AG04449 (cell line): ENCODE data around the gene TGFBR2.

Source experiments
- CTCF ChIA-PET: fragments of 350-600 bp; formaldehyde crosslinking; extraction: SDS; loops from one replicate; lab custom pipeline; 2021; ENCODE audit warnings: antibody characterized with exemption; lab: Yijun Ruan, JAX
- POLR2A ChIA-PET: fragments of 400-600, 350-600 bp; formaldehyde crosslinking; extraction: SDS; loops from one replicate; lab custom pipeline; 2020; ENCODE audit warnings: antibody characterized with exemption, inconsistent platforms; lab: Yijun Ruan, JAX
- DNase-seq: peaks from one replicate; pipeline ENCODE4 v3.0.0-alpha.2; 2010; ENCODE audit warnings: low read depth, low spot score
- H3K4me3 ChIP-seq: 2 replicates; pipeline ENCODE4 v1.5.1; 2011; ENCODE audit warnings: low read depth, mild to moderate bottlenecking, control low read depth, low read length
- CTCF ChIP-seq: IDR thresholded peaks from one replicate; pipeline ENCODE4 v1.5.1; 2011; ENCODE audit warnings: mild to moderate bottlenecking, moderate library complexity, low read length, control low read depth, inconsistent platforms; ENCODE audit not compliant: insufficient read depth; ENCODE audit errors: missing control alignments

Gene TGFBR2

GRCh38 chr3:30615615-30616346 lies 9.4 kb downstream of the TGFBR2 start:
- DNase-seq = no peak
- H3K4me3 ChIP-seq = no peak overlapping the region
- POLR2A ChIA-PET = interaction anchor here (1.3 kb wide), 1 partner anchor 44 kb away, joined by 3 read pairs; no protein-coding TSS in a partner anchor
- TF ChIP-seq CTCF = no peak
- CTCF ChIA-PET = interaction anchor here (0.8 to 1.5 kb wide), 4 partner anchors 10 to 416 kb away, joined by 3 to 7 read pairs (median 4); partner anchors contain the start of gene TGFBR2

GRCh38 chr3:30616347-30617027 lies 10.1 kb downstream of the TGFBR2 start:
- ChIA-PET CTCF (interaction anchor here (0.8 to 1.5 kb wide), 4 partner anchors 10 to 417 kb away, joined by 3 to 7 read pairs (median 4); partner anchors contain the start of gene TGFBR2), POLR2A (interaction anchor here (1.3 kb wide), 1 partner anchor 43 kb away, joined by 3 read pairs; no protein-coding TSS in a partner anchor)
- no peak overlapping the region for H3K4me3 ChIP-seq
- no peak for DNase-seq
- TF ChIP-seq CTCF = no peak

GRCh38 chr3:30617069-30617468 lies 10.7 kb downstream of the TGFBR2 start:
- no peak for TF ChIP-seq CTCF
- no peak for DNase-seq
- ChIA-PET CTCF (interaction anchor here (1.2 kb wide), 1 partner anchor 76 kb away, joined by 3 read pairs; no protein-coding TSS in a partner anchor), POLR2A (no interaction called here)
- no peak overlapping the region for H3K4me3 ChIP-seq

GRCh38 chr3:30617653-30618052 lies 11.3 kb downstream of the TGFBR2 start:
- CTCF ChIA-PET = no interaction called here
- DNase-seq = no peak
- POLR2A ChIA-PET = no interaction called here
- H3K4me3 ChIP-seq = no peak overlapping the region
- TF ChIP-seq CTCF = no peak

- CTCF ChIA-PET = no interaction called here
- no peak for TF ChIP-seq CTCF
- no peak for DNase-seq
- H3K4me3 ChIP-seq = no peak overlapping the region
- POLR2A ChIA-PET = no interaction called here
Observed at GRCh38 chr3:30618526-30618925, 12.1 kb downstream of the TGFBR2 start.

GRCh38 chr3:30619318-30619717 lies 12.9 kb downstream of the TGFBR2 start:
- no peak overlapping the region for H3K4me3 ChIP-seq
- no peak for DNase-seq
- no peak for TF ChIP-seq CTCF
- ChIA-PET POLR2A (no interaction called here), CTCF (no interaction called here)
